Choroid plexus epithelial cell (primary cell): ENCODE measurements around the gene RAVER2.

ENCODE experiments used
- DNase-seq: peaks from one replicate; pipeline ENCODE4 v3.0.0-alpha.2; 2010; ENCODE audit warnings: low read depth
- H3K4me3 ChIP-seq: 2 replicates; pipeline ENCODE4 v1.5.1; 2011; ENCODE audit warnings: low read depth, mild to moderate bottlenecking, control low read depth, low read length, moderate library complexity
- TF ChIP-seq, protein P1 (sequence below): conservative IDR thresholded peaks from 2 replicates; pipeline ENCODE4 v1.5.1; 2011; ENCODE audit warnings: low read depth, mild to moderate bottlenecking, control low read depth, inconsistent platforms, low read length, moderate library complexity

RAVER2 gene

DNA sequence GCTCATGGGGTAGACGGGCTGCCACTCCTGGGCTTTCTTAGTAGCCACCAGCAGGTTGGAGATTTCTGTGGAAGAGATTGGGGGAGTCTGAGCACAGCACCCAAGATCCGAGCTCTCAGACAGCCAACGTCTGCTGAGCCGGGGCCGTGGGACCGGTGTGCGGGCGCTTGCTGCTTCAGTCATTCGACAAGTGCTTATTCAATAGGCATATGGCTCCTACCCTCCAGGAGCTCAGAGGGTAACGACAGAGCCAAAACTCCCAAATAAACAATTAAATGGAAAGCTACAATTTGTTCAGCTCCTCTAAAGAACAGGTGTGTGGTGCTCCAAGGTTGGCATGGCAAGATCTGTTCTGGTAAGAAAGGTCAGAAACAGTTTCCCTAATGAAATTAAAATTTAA lies 106.0 kb downstream of the RAVER2 start:
- DNase-seq, result no peak
- TF ChIP-seq, protein P1, sequence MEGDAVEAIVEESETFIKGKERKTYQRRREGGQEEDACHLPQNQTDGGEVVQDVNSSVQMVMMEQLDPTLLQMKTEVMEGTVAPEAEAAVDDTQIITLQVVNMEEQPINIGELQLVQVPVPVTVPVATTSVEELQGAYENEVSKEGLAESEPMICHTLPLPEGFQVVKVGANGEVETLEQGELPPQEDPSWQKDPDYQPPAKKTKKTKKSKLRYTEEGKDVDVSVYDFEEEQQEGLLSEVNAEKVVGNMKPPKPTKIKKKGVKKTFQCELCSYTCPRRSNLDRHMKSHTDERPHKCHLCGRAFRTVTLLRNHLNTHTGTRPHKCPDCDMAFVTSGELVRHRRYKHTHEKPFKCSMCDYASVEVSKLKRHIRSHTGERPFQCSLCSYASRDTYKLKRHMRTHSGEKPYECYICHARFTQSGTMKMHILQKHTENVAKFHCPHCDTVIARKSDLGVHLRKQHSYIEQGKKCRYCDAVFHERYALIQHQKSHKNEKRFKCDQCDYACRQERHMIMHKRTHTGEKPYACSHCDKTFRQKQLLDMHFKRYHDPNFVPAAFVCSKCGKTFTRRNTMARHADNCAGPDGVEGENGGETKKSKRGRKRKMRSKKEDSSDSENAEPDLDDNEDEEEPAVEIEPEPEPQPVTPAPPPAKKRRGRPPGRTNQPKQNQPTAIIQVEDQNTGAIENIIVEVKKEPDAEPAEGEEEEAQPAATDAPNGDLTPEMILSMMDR, result no peak
- no peak overlapping the region for H3K4me3 ChIP-seq

DNA sequence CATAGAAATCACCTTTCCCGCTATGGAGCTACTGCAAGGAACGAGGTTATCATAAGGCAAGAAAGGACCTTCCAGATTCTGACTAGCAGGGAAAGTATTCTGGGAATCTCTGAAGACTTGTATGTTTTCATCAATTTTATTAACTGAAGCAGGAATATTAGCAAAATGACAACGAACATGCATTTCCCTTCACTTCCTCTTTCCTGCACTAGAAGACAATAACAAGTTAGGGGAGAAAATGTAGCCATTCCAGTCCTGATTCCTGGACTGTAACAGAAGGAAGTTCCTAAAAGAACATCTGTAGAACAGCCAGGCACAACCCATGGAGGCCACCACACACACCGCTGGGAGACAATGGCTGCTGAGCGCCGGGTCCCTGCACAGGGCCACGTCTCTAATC lies 106.8 kb downstream of the RAVER2 start:
- TF ChIP-seq, protein P1, result no peak
- no peak overlapping the region for H3K4me3 ChIP-seq
- DNase-seq, result no peak

DNA sequence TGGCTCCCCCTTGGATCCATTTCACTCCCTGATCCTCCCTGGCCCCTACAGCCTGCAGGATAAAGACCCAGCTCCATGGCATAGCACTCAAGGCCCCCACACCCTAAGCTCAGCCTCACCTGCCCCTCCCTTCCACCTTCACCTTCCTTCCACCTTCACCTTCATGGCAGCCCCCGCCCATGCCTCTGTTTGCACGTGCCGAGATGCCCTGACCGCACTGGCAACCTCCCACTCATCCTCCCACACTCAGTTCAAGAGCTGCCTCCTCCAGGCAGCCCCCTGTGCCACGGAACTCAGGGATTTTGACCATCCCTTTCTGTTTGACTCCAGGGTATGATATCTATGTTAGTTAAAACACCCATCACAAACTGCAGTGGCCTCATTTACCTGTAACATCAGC lies 109.8 kb downstream of the RAVER2 start:
- TF ChIP-seq, protein P1, result no peak
- DNase-seq, result no peak
- H3K4me3 ChIP-seq, result no peak overlapping the region

DNA sequence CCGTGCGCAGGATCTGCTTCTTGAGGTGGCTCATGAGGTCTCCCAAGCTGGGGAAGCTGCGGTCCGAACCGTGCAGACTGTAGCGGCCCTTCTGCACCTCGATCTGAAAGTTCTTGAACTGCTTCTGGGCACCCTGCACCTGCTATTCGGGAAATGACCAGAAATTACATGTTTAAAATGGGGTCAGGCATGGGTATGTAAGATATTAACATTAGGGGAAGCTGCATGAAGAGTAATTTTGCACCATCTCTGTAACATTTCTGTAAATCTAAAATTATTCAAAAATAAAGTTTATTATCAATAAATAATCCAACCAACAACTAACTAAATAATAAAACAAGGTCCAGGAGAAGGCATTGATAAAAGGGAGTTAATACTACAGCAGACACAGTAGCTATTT lies 110.7 kb downstream of the RAVER2 start:
- H3K4me3 ChIP-seq, result no peak overlapping the region
- TF ChIP-seq, protein P1, result no peak
- no peak for DNase-seq

DNA sequence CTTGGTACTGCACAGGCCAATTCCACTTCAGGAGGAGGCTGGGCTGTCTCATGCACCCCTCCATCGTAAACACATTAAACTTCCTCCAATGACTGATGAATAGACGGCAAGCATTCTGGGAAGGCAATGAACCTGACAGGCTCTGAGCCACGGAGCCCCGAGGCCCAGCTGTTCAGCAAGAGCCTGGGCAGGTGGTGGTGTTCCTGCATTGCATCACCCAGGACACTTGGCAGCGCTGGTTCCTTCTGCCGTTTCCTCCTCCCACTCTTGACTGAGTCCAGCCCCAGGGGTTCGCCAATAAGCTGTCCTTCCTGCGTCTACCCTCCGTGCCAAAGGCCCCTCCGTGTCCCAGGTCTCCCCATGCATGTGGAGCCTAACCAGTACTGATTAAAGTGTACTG lies 111.7 kb downstream of the RAVER2 start:
- peak; percentile 26 for DNase-seq
- TF ChIP-seq, protein P1, result no peak

DNA sequence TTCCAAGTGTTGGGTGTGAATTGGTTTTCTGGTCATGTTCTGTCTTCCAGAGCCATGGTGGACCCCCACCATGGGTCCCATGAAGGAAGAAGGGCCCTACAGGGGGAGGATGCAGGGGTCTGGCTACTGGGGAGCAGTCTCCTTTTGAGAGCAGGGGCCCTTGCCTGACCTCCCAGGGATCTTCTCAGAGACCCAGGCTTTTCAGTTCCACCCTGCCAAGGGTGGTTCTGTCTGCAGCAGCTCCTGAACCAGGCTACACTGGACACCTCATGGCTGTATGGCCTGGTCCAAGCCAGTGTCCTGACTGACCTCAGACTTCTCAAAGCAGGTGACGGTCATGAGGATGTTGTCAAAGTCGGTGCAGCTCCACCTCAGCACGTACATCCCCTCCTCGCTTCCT lies 112.5 kb downstream of the RAVER2 start:
- H3K4me3 ChIP-seq, result no peak overlapping the region
- no peak for DNase-seq
- TF ChIP-seq, protein P1, result no peak

More for the DNA sequence above, 111.7 kb downstream of the RAVER2 start:
- H3K4me3 ChIP-seq, result no peak overlapping the region

DNA sequence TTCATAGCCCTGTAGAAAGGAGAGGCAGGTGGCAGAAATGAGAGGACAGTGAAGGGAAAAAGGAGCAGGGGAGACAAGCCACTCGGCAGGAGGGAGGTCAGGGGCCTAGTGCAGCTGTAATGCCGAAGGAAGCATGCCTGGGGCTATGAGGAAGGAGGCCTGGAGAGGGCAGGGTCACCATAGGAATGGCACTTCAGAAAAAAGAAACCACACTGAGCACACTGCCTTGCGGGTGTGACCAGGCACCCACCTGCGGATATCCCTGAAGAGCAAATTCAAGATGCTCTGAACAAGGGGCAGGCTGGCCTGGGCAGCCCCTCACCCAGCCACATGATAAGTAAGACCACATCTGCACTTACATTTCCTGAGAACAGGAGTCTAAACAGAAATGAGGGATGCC lies 116.7 kb downstream of the RAVER2 start:
- DNase-seq, result peak; percentile 57
- TF ChIP-seq, protein P1, result peak; percentile 48

More for the DNA sequence above, 116.7 kb downstream of the RAVER2 start:
- H3K4me3 ChIP-seq, result no peak overlapping the region
